ENCODE measurements around the gene AIFM2.
"Not testable (repeated sequence)": the region's sequence is repeated elsewhere in the genome, so short reads cannot be mapped to it uniquely, and the experiment has no call there.

Gene AIFM2

GRCh38 chr10:70132098-70133029 lies at the start of gene AIFM2:
TSS of gene AIFM2 (minus strand) at chr10:70132825. CDS start at chr10:70124084, 8,741 bp downstream.
- DNase-seq, result peak; percentile 30

- not testable (repeated sequence) for DNase-seq
Observed at GRCh38 chr10:70179209-70179608, 46.6 kb upstream of the AIFM2 start.

GRCh38 chr10:70178139-70178725 lies 45.6 kb upstream of the AIFM2 start:
- DNase-seq, result no peak

- no peak for DNase-seq
Observed at GRCh38 chr10:70176441-70176840, 43.8 kb upstream of the AIFM2 start.

- no peak for DNase-seq
Observed at GRCh38 chr10:70175516-70175915, 42.9 kb upstream of the AIFM2 start.

- peak; percentile 67 for DNase-seq
Observed at GRCh38 chr10:70174058-70174741, 41.6 kb upstream of the AIFM2 start.

- no peak for DNase-seq
Observed at GRCh38 chr10:70169649-70170364, 37.2 kb upstream of the AIFM2 start.

- DNase-seq, result peak; percentile 55
Observed at GRCh38 chr10:70169011-70169410, 36.4 kb upstream of the AIFM2 start.

- DNase-seq, result no peak
Observed at GRCh38 chr10:70167246-70167645, 34.6 kb upstream of the AIFM2 start.

GRCh38 chr10:70166394-70166793 lies 33.8 kb upstream of the AIFM2 start:
- DNase-seq, result no peak

GRCh38 chr10:70164163-70164562 lies 31.5 kb upstream of the AIFM2 start:
- peak; percentile 27 for DNase-seq

GRCh38 chr10:70163448-70163847 lies 30.8 kb upstream of the AIFM2 start:
- no peak for DNase-seq

GRCh38 chr10:70162892-70163201 lies 30.2 kb upstream of the AIFM2 start:
- DNase-seq, result peak; percentile 74

GRCh38 chr10:70162151-70162891 lies 29.7 kb upstream of the AIFM2 start:
- peak; percentile 32 for DNase-seq

- no peak for DNase-seq
Observed at GRCh38 chr10:70160798-70161197, 28.2 kb upstream of the AIFM2 start.

- not testable (repeated sequence) for DNase-seq
Observed at GRCh38 chr10:70159366-70159765, 26.7 kb upstream of the AIFM2 start.

GRCh38 chr10:70158113-70158512 lies 25.5 kb upstream of the AIFM2 start:
- no peak for DNase-seq

GRCh38 chr10:70155255-70155838 lies 22.7 kb upstream of the AIFM2 start:
- DNase-seq, result no peak

GRCh38 chr10:70148516-70148915 lies 15.9 kb upstream of the AIFM2 start:
- no peak for DNase-seq

- no peak for DNase-seq
Observed at GRCh38 chr10:70147259-70147625, 14.6 kb upstream of the AIFM2 start.

GRCh38 chr10:70146489-70147258 lies 14.0 kb upstream of the AIFM2 start, which contains the start of gene TYSND1:
TSS of gene TYSND1 (minus strand) at chr10:70146700. CDS start at chr10:70146586, 114 bp downstream.
- peak; percentile 95 for DNase-seq

Data from CD4-positive, alpha-beta T cell treated with Interleukin-21 for 1 hour (primary cell).